HuH-7.5 (cell line): ENCODE results near the gene CFAP210.
A peak's percentile ranks its signal among the peaks of the same experiment; 100 is the strongest.

Experiments
- DNase-seq: peaks from one replicate; pipeline ENCODE4 v3.0.0; 2011; ENCODE audit warnings: low spot score

Gene CFAP210, protein sequence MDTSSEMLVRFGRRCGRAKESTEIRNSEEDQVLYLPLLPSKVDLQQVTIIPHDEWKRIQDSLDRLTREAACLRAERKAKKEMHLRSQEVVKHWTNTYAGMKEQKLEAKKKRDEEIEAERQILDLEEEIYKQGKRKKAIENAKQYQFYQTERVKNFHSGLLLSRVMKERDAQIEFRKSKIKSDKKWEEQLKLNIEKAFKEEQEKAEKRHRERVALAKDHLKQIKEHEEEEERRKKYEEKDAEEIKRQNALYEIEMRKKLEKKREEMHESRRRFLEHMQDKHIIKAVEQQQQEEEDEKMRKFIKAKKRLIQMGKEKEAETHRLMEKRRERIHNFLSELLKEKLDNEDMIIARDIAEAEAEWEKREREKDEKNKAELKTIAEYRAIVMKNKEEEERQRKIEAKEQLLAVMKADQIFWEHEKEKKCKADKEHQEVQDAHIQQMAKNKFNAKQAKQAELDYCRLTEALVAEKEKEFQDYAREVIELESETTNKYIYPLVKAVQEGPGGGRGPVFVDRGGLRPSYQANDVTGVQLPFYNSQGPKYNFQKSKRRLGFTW

DNA sequence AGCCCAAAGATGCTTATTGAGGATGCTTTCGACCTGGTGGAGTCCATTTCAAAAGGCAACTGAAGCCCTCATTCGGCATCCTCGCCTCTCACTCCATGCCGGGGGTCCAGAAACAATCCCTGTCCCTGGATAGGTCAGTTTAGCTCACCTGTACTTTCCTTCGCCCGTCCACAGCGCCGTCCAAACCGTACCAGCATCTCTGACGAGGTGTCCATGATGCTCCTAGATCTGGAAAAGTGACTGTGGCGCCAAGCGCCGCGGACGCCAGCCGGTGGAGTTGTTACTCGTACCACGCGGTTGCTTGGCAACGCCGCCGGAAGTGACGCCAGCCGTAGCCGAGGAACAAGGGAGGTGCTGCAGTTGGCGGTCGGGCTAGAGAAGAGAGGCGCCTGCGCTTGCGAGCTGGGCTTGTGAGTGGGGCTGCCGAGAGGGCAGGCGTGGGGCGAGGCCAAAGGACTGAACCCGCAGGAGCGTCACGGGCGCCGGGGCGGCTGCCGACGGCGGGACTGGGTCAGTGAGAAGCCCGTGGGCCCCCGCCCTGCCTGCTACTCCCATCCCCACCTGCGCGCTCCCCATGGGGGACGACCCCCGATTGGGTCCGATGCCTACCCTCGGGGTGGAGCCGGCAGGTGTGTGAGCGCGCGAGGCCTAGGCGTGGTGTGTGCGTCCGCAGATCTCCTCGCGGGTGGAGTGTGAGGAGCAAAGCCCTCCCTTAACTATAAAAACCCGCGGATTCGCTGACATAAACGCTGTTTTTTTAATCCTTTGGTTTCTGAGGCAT, at the start of gene CFAP210, which contains the start of gene PHOSPHO2:
Gene CFAP210 (minus strand): TSS at position 293 of the 781 bp plus-strand sequence. CDS start 78 bp downstream, at position 215.
Gene PHOSPHO2 (plus strand): TSS at position 357 of the 781 bp plus-strand sequence. CDS start 6,503 bp downstream, outside the sequence.
- peak; percentile 83 for DNase-seq

DNA sequence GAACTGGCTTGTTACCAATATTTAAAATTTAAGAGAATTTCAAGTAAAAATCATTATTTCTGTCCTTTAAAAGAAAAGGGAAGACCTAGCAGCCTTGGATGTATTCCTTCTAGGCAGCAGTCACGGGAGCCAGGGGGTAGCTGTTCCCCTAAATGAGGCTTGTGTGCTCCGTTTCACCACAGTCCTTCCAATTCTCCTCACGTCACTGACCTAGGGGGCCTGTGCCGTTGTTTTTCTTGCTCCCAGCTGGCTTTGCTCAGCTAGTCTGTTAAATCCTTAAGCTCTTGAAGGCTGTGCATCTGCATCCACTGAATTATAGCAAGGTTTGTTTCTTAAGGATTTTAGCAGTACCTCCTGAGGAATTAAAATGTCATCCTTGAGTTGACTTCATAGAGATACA, 49.3 kb upstream of the CFAP210 start:
- DNase-seq: no peak

DNA sequence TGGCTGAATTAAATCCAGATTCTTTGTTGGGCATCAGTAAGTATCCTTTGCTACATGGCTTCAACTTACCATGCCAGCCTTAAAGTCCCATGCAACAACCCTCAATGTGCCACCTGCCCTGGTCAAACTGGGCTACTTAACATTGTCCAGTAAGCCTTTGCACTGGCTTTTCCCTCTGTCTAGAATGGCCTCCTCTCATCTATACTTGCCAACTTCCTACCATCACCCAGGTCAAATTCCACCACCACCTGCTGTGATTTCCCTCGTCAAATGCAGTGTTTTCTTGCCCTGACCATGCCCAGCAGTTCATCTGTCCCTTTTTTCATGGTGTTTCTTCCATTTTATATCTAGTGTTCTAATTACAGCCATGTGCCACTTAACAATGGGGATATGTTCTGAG, 45.1 kb upstream of the CFAP210 start:
- no peak for DNase-seq

- DNase-seq: no peak
Measured at GRCh38 chr2:169738566-169739229, 44.5 kb upstream of the CFAP210 start.

- DNase-seq: no peak
Measured at GRCh38 chr2:169736902-169737301, 42.7 kb upstream of the CFAP210 start.

GRCh38 chr2:169735623-169736022, 41.4 kb upstream of the CFAP210 start:
- no peak for DNase-seq

DNA sequence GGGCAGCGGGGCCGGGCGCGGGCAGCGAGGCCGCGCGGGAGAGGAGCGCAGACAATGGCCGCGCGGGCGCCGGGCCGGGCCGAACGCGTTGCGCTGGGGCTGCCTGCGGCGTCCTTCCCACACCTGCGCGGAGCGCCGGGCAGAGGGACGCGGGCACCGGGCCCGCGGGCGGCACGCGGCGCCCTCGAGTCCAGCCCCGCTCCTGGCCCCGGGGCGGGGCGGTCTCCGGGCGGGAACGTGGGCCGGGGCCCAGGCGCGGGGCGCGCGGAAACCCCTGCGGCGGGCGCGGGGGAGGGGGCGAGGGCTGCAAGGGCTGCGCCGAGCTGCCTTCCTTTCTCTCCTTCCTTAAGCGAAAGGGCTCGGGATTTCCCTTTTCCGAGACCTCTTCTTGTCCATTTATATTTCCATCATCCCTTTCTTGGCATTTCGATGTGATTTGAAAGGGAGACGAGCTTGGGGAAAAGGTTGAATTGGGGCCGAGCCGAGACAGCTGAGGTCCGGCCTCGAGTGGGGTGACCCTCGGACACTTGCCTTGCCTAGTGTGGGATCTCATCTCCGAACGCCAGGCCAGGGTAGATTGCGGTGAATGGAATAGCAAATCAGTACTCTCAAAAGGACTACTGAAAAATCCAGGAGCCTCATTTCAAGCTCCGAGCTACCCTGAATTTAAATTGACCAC, 40.1 kb upstream of the CFAP210 start:
- DNase-seq: peak; percentile 43

- DNase-seq: peak; percentile 40
Measured at GRCh38 chr2:169732583-169733358, 38.6 kb upstream of the CFAP210 start.

GRCh38 chr2:169732075-169732474, 37.9 kb upstream of the CFAP210 start:
- no peak for DNase-seq

- no peak for DNase-seq
Measured at GRCh38 chr2:169729274-169729605, 35.0 kb upstream of the CFAP210 start.

GRCh38 chr2:169727065-169727464, 32.9 kb upstream of the CFAP210 start:
- no peak for DNase-seq

DNA sequence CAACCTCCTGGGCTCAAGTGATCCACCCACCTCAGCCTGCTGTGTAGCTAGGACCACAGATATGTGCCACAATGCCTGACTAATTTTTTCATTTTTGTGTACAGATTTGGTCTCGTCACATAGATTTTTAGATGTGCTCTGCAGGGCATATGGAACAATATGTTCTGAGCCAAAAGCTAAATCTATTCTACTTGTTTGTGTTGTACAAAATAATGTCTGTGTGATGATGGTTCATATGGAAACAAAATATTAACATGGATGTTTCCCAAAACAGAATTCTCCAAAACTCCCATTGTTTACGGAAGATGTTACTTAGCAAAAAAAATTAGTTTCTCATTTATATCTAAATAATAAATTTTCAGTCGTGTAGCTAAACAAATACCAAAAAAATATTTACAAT, 26.8 kb upstream of the CFAP210 start:
- DNase-seq: no peak

DNA sequence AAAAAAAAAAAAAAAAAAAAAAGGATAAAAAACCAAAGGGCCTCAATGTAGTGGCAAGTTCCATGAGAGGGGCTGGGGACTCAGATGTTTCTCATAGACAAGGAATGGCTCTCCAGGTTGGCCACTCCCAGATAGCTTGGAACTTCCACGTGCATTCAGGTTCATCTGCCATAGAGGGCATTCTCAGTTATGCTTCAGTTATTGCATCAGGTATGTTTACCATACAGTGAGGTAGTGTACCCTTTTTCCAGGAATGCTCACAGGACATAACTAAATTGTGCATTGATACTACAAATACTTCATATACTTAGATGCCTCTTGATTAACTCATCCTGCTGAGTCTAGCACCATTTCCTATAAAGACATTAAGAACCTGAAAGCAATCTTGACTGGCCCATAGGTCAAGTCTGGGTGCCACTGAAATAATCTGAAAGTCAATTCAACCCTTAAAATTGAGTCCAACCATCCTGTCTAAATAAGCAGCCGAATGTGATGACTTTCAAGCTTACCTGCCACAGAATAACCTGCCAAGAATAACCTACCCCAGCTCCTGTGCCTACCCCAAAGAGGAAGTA, 24.8 kb upstream of the CFAP210 start:
- DNase-seq: no peak

GRCh38 chr2:169717691-169718063, 23.5 kb upstream of the CFAP210 start:
- no peak for DNase-seq

DNA sequence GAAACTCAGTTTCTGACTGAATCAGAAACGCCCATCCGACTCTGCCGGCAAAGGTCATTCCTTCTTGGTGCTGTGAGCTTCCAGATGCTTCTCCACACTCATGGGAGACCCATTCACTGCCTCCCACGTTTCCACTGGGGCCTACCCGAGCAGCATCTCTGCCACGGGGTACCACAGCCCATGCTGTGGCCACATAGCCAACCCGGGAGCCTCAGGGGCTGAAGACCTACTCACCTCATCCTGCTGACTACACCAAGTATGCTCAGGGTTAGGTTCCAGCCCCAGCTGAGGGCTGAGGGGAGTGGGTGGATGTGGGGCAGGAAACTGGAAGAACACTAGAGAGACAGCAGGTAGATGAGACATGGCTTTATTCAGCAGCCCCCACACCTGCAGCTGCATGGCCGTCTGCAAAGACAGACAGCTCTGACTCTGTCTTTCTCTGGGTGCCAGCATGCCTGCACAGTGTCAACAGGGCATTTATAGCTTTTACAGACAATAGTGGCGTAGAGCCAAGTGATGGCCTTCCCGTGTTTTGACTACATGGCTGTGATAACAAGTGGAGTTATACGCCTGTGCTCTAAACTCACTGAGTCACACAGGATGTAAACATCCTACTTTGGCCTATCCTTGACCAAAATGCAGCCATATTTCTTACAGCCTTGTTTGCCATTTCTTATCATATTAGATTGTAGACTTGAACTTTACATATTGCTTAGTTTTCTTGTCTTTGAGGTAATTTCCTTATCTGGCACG, 22.9 kb upstream of the CFAP210 start:
- DNase-seq: no peak

- no peak for DNase-seq
Measured at GRCh38 chr2:169716238-169716886, 22.2 kb upstream of the CFAP210 start.

DNA sequence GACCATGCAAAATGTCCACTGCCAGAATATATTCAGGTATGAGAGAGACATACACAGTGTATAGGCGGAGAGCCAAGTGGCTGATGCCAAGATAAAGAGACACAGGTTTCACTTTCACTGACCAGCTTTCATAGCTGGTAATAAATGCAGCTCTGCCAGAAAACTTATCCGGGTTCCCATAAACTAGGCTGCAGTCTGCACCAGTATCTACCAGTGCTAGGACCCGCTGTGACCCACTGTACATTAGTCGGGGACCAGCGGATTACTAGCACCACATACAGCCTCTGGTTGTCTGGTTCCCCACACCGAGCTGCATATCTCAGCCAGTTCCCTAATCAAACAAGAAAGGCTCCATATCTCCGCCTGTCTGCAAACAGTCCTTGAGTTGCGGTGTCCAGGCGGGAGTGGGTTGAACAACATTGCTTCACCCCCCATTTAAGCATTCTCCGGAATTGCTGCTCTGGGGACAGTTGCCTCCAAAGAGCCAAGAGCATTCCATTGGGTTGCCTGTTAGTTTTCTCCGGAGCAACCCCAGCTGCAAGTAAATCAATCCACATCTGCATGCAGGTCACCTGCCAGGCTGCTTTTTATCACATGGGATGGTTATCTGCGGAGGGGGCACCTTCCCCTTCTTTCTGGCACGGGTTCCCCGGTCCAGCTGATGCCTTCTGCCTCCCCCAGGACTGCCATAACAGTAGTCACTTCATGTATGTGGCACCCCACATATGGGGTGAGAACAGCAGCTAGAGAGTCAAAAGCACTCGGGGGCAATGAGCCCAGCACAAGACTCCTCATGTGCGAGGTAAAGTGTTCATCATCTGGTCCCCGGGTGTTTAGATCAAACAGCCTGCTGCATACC, 21.4 kb upstream of the CFAP210 start:
- DNase-seq: peak; percentile 39

GRCh38 chr2:169714699-169715098, 20.5 kb upstream of the CFAP210 start:
- DNase-seq: no peak
